Activated naive CD4-positive, alpha-beta T cell treated with anti-CD3 and anti-CD28 coated beads, Interleukin-2, amount 50 U/mL, for 72 hours (primary cell): ENCODE results near the gene ADARB1. TPM values are rescaled to one million over a fixed set of nuclear protein-coding genes. Genes with fewer than 3 reads are reported as not detected.

Experiments used
- total RNA-seq, 2 donors: library from RNA; stranded (reverse); gene quantifications; one replicate each; pipeline ENCODE4 v1.2.3, GENCODE V29; 2022

Gene ADARB1
- total RNA-seq, 2 donors from 2014 or later = 24.4 to 37.4 TPM

Other genes starting within 250 kb of the ADARB1 start
- gene PTTG1IP, start 200.9 kb upstream of the ADARB1 start, total RNA-seq = 10 to 100 TPM; 61.7 to 99.8 TPM
- 100 to 1,000 TPM; 151 to 272 TPM for gene ITGB2, start 153.7 kb upstream of the ADARB1 start, total RNA-seq
- 10 to 100 TPM; 25.3 to 63.9 TPM for gene SLX9, start 134.6 kb upstream of the ADARB1 start, total RNA-seq
- 10 to 100 TPM; 11.3 to 16.0 TPM for gene POFUT2, start 213.3 kb downstream of the ADARB1 start, total RNA-seq